H9 (cell line): ENCODE data around the gene IKZF1. TPM values are rescaled to one million over a fixed set of nuclear protein-coding genes. Genes with fewer than 3 reads are reported as not detected.

Source experiments
- DNase-seq: peaks from one replicate; pipeline ENCODE4 v3.0.0-alpha.2; 2017
- H2AFZ ChIP-seq: one replicate; pipeline ENCODE4 v1.6.1; 2013; ENCODE audit warnings: mild to moderate bottlenecking, low read length, control low read depth, moderate library complexity
- H2AK5ac ChIP-seq: 2 replicates; pipeline ENCODE4 v1.6.1; 2013; ENCODE audit warnings: low read length, control low read depth, mixed read lengths; ENCODE audit not compliant: insufficient read length
- H2BK120ac ChIP-seq: one replicate; pipeline ENCODE4 v1.6.1; 2013; ENCODE audit warnings: low read depth, mild to moderate bottlenecking, low read length, control low read depth, inconsistent platforms; ENCODE audit not compliant: poor library complexity, severe bottlenecking
- H2BK12ac ChIP-seq: 2 replicates; pipeline ENCODE4 v1.6.1; 2013; ENCODE audit warnings: low read length, control low read depth, mixed read lengths, low read depth; ENCODE audit not compliant: insufficient read length
- H2BK15ac ChIP-seq: 2 replicates; pipeline ENCODE4 v1.6.1; 2013; ENCODE audit warnings: low read depth, low read length, control low read depth
- H2BK20ac ChIP-seq: one replicate; pipeline ENCODE4 v1.6.1; 2013; ENCODE audit warnings: low read depth, mild to moderate bottlenecking, low read length, control low read depth, inconsistent platforms; ENCODE audit not compliant: poor library complexity, severe bottlenecking
- H2BK5ac ChIP-seq: 2 replicates; pipeline ENCODE4 v1.6.1; 2013; ENCODE audit warnings: low read length, control low read depth, mixed read lengths; ENCODE audit not compliant: insufficient read length
- H3K14ac ChIP-seq: 2 replicates; pipeline ENCODE4 v1.6.1; 2013; ENCODE audit warnings: low read length, control low read depth; ENCODE audit not compliant: insufficient read depth
- H3K18ac ChIP-seq: 2 replicates; pipeline ENCODE4 v1.6.1; 2013; ENCODE audit warnings: low read depth, mild to moderate bottlenecking, mixed read lengths, low read length, control low read depth; ENCODE audit not compliant: insufficient read length
- H3K23ac ChIP-seq: 2 replicates; pipeline ENCODE4 v1.6.1; 2013; ENCODE audit warnings: low read length, control low read depth, mixed read lengths, low read depth; ENCODE audit not compliant: insufficient read length
- H3K23me2 ChIP-seq: 2 replicates; pipeline ENCODE4 v1.6.1; 2013; ENCODE audit warnings: low read depth, mild to moderate bottlenecking, mixed read lengths, low read length, control low read depth; ENCODE audit not compliant: insufficient read length, poor library complexity, severe bottlenecking
- H3K27ac ChIP-seq: 2 replicates; pipeline ENCODE4 v1.5.1; 2013; ENCODE audit warnings: low read length, control low read depth, mixed read lengths, low read depth; ENCODE audit not compliant: insufficient read length
- H3K27me3 ChIP-seq: 2 replicates; pipeline ENCODE4 v1.6.1; 2013; ENCODE audit warnings: low read length, control low read depth, inconsistent platforms; ENCODE audit not compliant: insufficient read depth
- H3K4ac ChIP-seq: 2 replicates; pipeline ENCODE4 v1.6.1; 2013; ENCODE audit warnings: low read depth, mild to moderate bottlenecking, control low read depth, inconsistent platforms, low read length, moderate library complexity
- H3K4me1 ChIP-seq: 2 replicates; pipeline ENCODE4 v1.6.1; 2013; ENCODE audit warnings: low read length, control low read depth, inconsistent platforms; ENCODE audit not compliant: insufficient read depth
- H3K4me2 ChIP-seq: 2 replicates; pipeline ENCODE4 v1.6.1; 2013; ENCODE audit warnings: low read length, control low read depth, mixed read lengths; ENCODE audit not compliant: insufficient read length, insufficient read depth
- H3K56ac ChIP-seq: 2 replicates; pipeline ENCODE4 v1.6.1; 2013; ENCODE audit warnings: low read depth, mild to moderate bottlenecking, mixed read lengths, low read length, control low read depth; ENCODE audit not compliant: insufficient read length
- H3K79me1 ChIP-seq: 2 replicates; pipeline ENCODE4 v1.6.1; 2013; ENCODE audit warnings: low read depth, mild to moderate bottlenecking, moderate library complexity, low read length, control low read depth, inconsistent platforms; ENCODE audit not compliant: insufficient read depth, poor library complexity, severe bottlenecking
- H3K79me2 ChIP-seq: 2 replicates; pipeline ENCODE4 v1.6.1; 2013; ENCODE audit warnings: low read length, control low read depth, inconsistent platforms; ENCODE audit not compliant: insufficient read depth
- H3K9ac ChIP-seq: 2 replicates; pipeline ENCODE4 v1.6.1; 2013; ENCODE audit warnings: low read length, control low read depth, mixed read lengths; ENCODE audit not compliant: insufficient read length; ENCODE audit errors: extremely low read depth
- H3K9me3 ChIP-seq: one replicate; pipeline ENCODE4 v1.6.1; 2013; ENCODE audit warnings: low read depth, low read length, inconsistent platforms; ENCODE audit not compliant: control insufficient read depth
- H3T11ph ChIP-seq: one replicate; pipeline ENCODE4 v1.6.1; 2013; ENCODE audit warnings: mild to moderate bottlenecking, low read length, control low read depth, inconsistent platforms
- H4K20me1 ChIP-seq: one replicate; pipeline ENCODE4 v1.6.1; 2013; ENCODE audit not compliant: control insufficient read depth, insufficient read length, insufficient read depth
- H4K5ac ChIP-seq: 2 replicates; pipeline ENCODE4 v1.6.1; 2013; ENCODE audit warnings: low read depth, mild to moderate bottlenecking, mixed read lengths, low read length, control low read depth; ENCODE audit not compliant: insufficient read length
- H4K8ac ChIP-seq: replicated peaks from 2 replicates; pipeline ENCODE4 v1.6.1; 2013; ENCODE audit warnings: low read length, control low read depth, mixed read lengths, low read depth; ENCODE audit not compliant: insufficient read length
- H4K91ac ChIP-seq: 2 replicates; pipeline ENCODE4 v1.6.1; 2013; ENCODE audit warnings: low read depth, mild to moderate bottlenecking, moderate library complexity, mixed read lengths, low read length, control low read depth; ENCODE audit not compliant: insufficient read length
- H3K27ac Mint-ChIP-seq, 3 experiments: 2 replicates in 2 of 3; 3 replicates in 1 of 3; pipeline ENCODE4 v1.8.0; 2020 to 2021; ENCODE audit warnings: mixed read lengths in 3 of 3, mild to moderate bottlenecking in 1 of 3, moderate library complexity in 1 of 3
- H3K27me3 Mint-ChIP-seq: 2 replicates; pipeline ENCODE4 v1.8.0; 2021; ENCODE audit warnings: low read depth, mild to moderate bottlenecking, moderate library complexity, mixed read lengths
- H3K36me3 Mint-ChIP-seq, 3 experiments: 2 replicates in 2 of 3; 3 replicates in 1 of 3; pipeline ENCODE4 v1.8.0; 2020 to 2021; ENCODE audit warnings: low read depth in 3 of 3, mixed read lengths in 3 of 3; ENCODE audit not compliant: insufficient read depth in 1 of 3
- H3K4me1 Mint-ChIP-seq, 2 experiments: 2 replicates each; pipeline ENCODE4 v1.8.0; 2020; ENCODE audit warnings: mixed read lengths in 2 of 2
- H3K4me3 Mint-ChIP-seq, 2 experiments: 2 replicates in 1 of 2; 3 replicates in 1 of 2; pipeline ENCODE4 v1.8.0; 2020 to 2021; ENCODE audit warnings: mild to moderate bottlenecking in 2 of 2, mixed read lengths in 2 of 2, moderate library complexity in 1 of 2
- H3K9me3 Mint-ChIP-seq, 2 experiments: 2 replicates in 1 of 2; 3 replicates in 1 of 2; pipeline ENCODE4 v1.8.0; 2020; ENCODE audit warnings: mild to moderate bottlenecking in 2 of 2, mixed read lengths in 2 of 2, moderate library complexity in 1 of 2
- CTCF ChIP-seq: fragments of 200-600 bp; sonication (generic); conservative IDR thresholded peaks from 3 replicates; pipeline ENCODE4 v1.8.0; 2021; ENCODE audit warnings: antibody characterized with exemption, mild to moderate bottlenecking
- WGBS: extraction: QIAGEN DNeasy Blood & Tissue Kit; methylation state at CpG from one replicate; pipeline ENCODE4 v1.1.7; 2013; ENCODE audit warnings: missing lambda C conversion rate, low lambda C conversion rate, mixed read lengths; ENCODE audit not compliant: insufficient read length; ENCODE audit errors: extremely low coverage; 5-methylcytosine and 5-hydroxymethylcytosine counted together
- total RNA-seq: library from RNA; stranded (reverse); gene quantifications from 2 replicates; pipeline ENCODE4 v1.2.1, GENCODE V29; 2021

The IKZF1 gene
- total RNA-seq, 1 experiment from 2014 or later: 0.98 TPM

- Histone ChIP-seq H2AK5ac (no peak overlapping the region), H3K56ac (no peak overlapping the region), H3K14ac (no peak overlapping the region), H3K79me2 (no peaks in the 10 kb centered on the region), H3K18ac (no peak overlapping the region), H4K20me1 (no peaks in the 10 kb centered on the region), H2BK20ac (no peak overlapping the region), H2BK15ac (no peak overlapping the region), H4K91ac (no peak overlapping the region), H3K79me1 (no peaks in the 10 kb centered on the region), H3K23ac (no peak overlapping the region), H3K4me1 (0 out of 2 replicates have a peak, but pooled peaks cover 2% of the 10 kb centered on the region), H3K9me3 (no peaks in the 10 kb centered on the region), H3K23me2 (no peaks in the 10 kb centered on the region), H3K4ac (no peak overlapping the region), H3K9ac (no peak overlapping the region), H2BK5ac (no peak overlapping the region), H2BK12ac (no peak overlapping the region), H2BK120ac (no peak overlapping the region), H4K8ac (no peak overlapping the region), H2AFZ (peak overlapping the region; percentile 32), H3T11ph (no peak overlapping the region), H3K27ac (no peak overlapping the region), H3K4me2 (no peak overlapping the region), H4K5ac (no peak overlapping the region), H3K27me3 (no peaks in the 10 kb centered on the region)
- Mint-ChIP-seq H3K9me3 (no peaks in the 10 kb centered on the region), H3K4me3 (no peak overlapping the region), H3K36me3 (no peaks in the 10 kb centered on the region), H3K27me3 (peaks cover 9% of the 10 kb centered on the region), H3K27ac (no peak overlapping the region), H3K4me1 (peaks cover 10 to 18% of the 10 kb centered on the region in 2 experiments)
- no peak for DNase-seq
- TF ChIP-seq CTCF: no peak
- WGBS: no CpG with 5 or more reads among the region's 9 CpGs
Measured at GRCh38 chr7:50333221-50333651, 28.7 kb downstream of the IKZF1 start.
